HG03064 (cell line): ENCODE results near the gene ZNF618.

Source experiments
- ATAC-seq: cut with Tn5 transposase; IDR thresholded peaks from one replicate; pipeline ENCODE4 v1.9.1; 2021; ENCODE audit warnings: low read depth; ENCODE audit not compliant: unreplicated experiment

Gene ZNF618

DNA sequence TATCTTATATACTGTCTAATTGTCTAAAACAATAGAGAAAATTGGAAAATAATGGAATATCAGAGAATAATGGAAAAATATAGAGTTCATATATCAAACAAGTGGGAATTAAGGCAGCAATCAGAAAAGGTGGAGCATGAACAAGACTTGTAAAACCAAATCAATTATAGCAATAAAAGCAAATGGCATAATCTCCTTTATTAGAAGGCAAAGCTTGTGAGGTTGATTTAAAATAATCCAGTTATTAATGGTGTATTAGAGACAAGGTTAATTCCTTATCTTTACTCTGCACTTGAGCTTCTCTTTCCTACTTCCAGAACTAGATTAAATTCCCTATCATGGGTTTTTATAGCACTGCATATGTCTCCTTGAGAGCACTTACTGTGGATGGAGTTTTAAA, 137.9 kb downstream of the ZNF618 start:
- no peak for ATAC-seq

DNA sequence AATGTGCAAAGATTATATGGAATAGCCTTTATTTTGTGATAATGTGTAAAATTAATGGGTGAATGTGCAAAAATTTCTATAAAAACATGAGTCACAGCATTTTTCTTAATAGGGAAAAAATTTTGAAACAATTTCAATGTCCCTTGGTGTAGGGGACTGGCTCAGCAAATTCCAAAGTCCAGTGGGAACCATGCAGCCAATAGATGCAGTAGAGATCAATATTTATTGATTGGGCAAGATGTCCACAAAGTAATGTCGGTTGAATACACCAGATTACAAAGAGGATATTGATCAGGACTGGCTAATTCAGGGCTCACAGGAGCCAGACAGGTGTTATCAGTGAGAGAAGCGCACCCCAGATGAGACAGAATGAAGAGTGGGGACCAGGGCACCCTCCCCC, 139.5 kb downstream of the ZNF618 start:
- no peak for ATAC-seq

DNA sequence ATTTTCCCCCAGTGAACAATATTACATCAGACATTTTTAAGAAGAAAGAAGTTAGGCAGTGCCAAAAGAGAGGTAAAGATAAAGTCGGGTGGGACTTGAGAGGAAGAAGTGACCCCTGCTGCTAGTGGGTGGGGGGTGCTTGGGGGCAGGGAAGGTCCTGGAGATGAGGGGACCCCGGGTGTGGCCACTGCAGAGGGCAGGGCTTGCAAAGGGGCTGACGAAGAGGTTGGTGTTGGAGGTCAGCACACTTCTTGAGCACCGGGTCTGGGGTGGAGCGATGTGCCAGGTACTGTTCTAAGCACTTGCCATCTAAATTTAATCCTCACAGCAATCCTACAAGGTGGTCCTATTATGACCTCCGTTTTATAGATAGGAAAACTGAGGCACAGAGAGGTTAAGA, 140.0 kb downstream of the ZNF618 start:
- ATAC-seq: no peak

DNA sequence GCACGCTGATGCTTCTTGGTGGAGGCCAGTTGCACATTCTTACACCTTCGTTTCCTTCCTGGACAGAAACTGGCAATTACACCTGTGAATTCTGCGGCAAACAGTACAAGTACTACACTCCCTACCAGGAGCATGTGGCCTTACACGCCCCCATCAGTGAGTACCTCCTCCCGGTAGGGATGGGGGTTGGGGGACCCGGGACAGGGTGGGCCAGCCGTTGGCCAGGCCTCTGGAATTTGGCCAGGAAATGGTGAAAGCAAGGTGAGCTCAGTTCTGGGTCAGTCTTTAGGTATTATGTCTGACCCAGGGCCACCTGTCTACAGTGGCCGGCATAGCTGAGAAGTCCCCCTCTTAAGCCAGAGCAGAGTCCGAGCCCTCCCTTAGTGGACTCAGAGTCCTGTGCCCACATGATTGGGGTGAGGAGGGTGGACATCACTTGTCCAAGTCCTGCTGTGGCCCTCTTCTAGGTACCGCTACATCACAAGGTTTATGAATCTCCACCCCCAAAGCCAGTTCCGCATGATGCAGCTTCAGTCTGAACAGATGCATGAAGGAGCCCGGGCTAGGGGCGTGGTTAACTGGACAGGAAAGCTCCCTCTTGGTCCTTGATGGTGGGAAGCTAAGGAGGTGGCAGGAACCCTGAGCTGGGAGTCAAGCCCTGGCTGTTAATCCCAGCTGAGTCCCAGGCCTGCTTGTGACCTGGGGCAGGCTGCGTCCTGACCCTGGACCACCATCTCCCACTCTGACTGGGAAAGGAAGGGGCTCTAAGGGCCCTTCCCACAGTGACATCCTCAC, 140.7 kb downstream of the ZNF618 start:
- ATAC-seq: no peak

DNA sequence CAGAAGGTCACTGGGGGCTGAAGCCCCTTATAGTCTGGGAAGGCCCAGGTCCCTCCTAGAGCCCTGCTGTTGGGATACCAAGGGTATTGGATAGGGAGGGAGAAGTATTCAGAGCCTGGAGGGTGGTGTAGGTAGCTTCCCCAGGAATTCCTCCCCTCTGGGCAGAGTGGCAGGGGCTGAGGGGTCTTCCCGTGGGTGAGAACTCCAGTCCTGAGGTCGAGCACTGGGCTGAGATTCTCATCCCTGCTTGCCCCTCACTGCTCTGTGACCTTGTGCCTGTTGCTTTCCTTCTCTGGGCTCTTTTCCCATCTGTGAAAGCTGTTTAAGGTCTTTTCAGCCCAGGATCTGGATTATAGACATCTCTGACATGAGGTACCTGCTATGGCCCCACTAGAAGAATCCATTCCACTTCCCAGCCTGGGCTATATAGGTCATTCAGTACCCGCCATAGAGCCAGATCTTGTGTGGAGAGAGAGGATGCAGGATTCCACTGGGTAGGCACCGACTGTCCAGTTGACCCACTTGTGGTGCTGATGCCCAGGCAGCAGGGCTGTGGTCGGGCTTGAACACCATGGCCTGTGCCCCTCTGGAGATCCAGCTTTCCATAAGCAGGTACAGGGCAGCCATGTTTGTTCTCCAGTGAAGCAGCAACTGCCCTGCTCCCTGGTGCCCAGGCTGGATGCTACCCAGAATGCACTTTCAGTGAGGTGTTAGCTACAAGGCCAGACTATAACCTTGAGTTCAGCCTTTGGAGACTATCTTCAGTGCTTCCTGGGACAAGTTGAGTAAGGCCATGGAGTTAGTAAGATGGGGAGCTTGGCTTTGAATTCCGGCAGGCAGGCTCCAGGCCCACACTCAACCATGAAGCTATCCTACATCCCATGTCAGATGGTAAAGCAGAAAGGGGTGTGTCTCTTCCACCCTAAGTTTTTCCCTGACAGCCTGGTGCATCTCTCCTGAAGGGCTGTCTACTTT, 141.9 kb downstream of the ZNF618 start:
- no peak for ATAC-seq

DNA sequence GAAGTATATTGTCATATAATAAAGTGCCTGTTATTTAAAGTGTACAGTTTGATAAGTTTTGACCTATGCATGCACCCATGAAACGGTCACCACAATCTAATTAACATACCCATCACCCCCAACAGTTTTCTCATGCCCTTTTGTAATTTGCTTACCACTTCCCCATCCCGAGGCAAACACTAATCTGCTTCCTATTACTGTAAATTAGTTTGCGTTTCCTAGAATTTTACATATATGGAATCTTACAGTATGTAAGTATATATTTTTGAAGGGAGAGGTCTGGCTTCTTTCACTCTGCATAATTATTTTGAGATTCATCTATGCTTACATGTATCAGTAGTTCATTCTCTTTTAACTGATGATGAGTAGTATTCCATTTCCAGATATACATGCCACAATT, 145.5 kb downstream of the ZNF618 start:
- ATAC-seq: no peak

DNA sequence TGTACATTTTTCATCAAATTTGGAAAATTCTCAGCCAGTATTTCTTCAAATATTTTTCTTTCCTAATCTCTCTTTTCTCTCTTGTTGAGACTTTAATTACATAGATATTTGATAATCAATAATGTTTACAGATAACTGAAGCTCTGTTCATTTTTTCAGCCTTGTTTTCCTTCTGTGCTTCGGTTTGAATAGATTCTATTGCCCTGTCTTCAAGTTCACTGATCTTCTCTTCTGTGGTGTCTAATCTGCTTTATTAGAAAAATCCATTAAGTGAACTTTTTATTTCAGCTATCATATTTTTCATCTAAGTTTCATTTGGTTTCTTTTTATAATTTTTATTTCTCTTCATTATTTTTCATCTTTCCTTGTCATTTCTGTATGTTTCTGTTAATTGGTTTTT, 147.9 kb downstream of the ZNF618 start:
- no peak for ATAC-seq

DNA sequence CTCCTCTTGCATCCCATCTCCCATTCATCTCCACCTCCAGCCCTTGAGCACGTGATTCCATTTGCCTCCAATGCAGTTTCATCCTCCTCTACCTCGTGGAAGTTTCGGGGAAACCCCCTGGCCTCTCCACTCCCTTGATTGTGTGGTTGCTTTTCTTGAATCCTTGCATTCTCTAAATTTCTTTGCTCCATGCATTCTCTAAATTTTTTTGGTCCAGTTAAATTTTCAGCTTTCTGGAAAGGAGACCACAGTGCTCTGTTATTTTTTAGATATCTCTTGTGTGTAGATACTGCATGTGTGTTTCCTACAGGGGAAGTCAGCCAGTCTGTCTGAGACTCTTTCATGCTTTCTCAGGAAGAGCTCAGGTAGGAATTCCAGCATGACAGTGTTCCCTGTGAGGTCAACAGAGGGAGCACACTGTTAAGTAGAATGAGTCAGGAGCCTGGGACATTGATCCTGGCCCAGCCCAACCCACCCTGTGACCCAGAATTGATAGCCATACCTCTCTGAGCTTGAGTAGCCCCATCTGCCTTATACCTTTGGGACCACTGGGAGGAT, 149.2 kb downstream of the ZNF618 start:
- ATAC-seq: no peak

DNA sequence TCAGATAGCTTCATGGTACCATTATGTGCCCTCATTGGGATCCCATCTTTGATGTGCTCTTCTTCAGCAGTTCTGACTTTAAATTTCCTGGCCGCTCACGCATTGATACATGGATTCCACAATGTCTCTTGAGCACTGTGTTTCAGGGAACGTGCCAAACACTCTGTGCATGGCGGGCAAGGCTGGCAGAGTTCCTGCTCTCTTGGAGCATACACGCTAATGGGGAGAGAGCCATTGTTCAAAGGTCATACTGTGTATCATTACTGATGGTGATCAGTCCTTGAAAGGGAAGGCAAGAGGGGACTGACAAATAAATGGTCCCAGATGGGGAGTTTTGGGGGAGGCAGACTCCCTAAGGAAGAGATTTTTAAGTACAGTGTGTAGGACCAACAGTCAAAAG, 149.7 kb downstream of the ZNF618 start:
- no peak for ATAC-seq

DNA sequence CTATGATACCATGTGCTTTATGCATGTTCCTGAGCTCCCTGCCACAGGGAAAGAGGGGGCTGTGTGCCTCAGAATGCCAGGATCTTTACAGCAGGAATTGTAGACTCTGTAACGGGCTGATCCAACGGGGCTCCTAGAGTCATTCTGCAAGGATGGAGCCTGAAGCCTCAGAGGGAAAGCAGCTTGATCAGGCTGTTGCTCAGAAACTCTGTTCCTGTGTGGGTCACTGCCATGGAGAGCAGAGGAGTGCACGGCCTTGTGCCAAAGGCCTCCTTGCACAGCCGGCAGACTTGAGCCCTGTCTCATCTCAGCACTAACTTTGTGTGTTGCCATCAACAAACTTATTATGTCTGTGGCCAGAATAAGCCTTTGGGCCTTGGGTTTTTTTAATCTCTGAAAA, 150.2 kb downstream of the ZNF618 start:
- no peak for ATAC-seq

DNA sequence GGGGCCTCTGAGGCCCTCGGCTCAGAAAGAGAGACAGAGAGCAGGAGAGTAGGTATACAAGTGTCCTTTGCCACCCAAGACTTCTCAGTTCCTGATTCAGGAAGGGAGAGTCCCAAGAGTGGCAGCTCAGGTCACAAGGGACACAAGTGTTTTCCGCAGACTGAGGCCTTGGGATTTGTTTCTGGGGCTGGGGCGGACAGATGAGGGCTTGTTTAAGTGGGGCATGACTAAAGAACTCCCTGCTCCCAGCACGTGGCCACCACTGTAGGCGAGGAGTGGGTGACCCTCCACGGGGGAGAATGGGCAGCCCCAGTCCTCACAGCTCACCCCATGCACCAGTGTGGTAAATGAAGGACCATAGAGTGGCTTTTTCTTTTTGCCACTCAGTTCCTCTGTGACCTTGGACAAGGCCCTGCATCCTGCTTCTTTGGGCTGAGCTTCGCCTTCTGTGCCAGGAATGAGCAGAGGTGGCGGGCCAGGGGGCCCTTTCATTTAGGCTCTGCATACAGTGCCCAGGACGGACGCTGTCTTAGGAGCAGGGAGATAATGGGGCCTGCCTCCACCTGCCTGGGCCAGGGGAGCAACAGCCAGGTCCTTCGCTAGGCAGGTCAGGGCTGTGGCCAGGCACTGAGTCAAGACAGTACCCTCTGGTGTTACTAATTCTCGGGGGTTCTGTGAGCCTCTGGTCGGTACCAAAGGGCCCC, 151.2 kb downstream of the ZNF618 start:
- ATAC-seq: no peak

DNA sequence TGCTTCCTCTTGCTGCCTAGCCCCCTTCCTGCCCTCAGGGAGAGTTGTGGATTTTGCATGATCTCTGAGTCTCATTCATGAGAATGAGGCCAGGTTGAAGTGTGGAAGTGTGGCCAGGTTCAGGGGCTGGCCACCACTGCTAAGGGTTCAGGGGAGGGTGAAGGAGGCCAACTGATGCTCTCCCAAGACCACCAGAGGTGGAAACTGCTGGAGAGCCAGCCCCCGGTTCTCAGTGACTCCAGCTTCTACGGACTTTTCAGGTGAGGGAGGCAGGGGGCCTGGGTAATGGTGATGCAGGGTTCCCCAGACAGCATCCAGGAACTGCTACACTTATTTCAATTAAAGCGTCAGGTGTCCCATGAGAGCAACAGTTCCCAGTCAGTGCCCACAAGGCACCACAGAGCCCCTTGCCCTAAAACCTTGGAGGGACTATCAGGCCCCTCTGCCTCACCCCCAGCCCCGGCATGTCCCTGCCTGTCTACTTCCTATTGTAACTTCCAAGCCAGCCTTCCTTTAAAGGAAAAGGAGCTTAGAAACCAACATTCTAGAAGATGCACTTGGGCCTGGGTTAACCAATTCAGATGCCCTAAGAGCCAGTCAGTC, 151.9 kb downstream of the ZNF618 start:
- ATAC-seq: no peak

DNA sequence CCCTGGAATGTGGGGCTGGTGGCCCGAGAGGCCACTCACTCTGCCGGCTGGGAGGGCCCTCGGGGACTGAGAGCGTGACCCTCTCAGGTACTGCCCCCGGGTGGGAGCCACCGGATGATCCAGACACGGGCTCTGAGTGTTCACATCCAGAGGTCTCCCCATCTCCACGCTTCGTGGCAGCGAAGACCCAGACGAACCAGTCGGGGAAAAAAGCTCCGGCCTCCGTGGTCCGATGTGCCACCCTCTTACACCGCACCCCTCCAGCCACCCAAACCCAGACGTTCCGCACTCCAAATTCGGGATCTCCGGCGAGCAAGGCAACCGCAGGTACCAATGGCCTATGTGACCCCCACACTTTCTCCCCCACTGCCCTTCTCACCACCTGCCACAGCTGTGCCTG, 152.5 kb downstream of the ZNF618 start:
- ATAC-seq: no peak

DNA sequence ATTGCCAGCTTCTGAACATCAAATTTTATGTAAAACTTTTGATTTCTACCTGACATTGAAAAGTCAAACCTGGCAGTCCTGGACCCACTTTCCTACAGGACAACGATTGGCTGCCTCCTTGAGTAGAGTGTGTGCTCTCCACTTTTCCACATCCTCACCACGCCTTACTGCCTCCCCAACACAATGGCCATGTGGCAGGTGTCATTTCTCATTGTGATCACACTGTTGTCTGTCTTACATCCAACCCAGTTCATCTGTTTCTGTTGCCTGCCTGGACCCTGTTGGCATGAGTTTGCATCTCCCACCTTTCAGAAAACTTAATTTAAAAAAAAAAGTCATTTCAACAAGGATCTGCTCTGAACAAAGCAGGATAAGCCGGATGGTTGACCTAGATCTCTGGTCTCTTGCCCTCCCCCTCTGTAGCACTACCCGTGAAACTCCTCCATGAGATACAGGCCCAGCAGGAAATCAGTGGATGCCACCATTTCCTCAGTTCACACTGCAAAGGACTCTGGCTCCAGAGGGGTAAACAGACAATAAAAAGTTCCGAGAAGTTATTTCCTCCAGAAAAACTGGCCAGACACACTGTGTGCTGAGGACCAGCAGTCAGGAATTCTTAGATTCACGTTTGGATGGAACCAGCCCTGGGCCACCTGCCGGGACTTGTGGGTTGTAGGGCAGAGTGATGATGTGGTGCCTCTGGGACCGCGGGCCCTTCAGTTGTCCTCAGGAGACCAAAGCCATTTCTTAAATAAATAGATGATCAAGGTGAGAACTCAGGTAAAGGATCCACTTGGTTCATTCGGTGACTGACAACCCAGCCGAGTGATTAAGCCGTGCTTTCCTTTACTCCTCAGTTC, 153.4 kb downstream of the ZNF618 start:
- ATAC-seq: no peak

DNA sequence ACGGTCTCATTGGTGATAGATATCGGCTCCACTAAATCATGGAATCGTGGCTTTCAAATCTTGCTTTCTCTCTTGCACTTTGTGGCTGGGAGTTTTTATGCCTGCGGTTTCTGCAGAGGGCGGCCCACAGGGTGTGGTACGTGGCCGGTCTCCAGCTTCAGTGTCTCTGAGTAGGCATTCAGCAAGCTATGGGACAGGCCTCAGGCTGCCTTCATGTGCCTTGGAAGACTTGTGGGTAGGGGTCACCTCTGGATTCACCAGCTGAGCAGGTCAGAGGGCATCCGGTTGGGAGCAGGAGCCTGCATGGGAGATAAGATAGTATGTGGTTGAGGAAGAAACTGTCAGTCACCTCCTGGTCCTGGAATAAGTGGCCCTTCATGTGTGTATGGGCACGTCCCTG, 154.3 kb downstream of the ZNF618 start:
- ATAC-seq: no peak

DNA sequence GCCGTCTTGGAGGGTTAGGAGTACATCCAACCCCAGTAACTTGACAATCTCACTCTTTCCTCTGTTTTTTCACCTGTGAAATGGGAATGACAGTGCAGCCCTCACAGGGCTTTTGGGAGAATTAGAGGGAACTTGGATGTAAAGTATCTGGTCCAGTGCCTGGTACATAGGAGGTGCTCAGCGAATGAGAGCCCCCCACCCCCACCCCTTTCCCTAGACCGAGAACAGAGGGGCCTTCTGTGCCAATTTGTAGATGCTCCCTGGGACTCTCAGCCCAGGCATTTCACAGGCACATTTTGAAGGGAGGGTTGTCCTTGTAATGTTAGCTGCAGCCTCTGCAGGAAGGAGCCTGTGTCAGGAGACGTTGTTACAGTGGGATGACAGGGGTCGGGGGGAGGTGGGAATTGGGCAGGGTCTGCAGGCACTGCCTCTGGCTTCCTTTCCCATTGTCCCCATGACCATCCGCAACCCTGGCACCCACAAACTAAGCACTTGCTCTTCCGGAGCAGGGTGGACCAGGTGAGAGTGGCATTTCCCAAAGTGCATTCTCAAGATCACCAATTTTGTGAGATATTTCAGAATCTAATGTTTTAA, 155.0 kb downstream of the ZNF618 start:
- no peak for ATAC-seq

DNA sequence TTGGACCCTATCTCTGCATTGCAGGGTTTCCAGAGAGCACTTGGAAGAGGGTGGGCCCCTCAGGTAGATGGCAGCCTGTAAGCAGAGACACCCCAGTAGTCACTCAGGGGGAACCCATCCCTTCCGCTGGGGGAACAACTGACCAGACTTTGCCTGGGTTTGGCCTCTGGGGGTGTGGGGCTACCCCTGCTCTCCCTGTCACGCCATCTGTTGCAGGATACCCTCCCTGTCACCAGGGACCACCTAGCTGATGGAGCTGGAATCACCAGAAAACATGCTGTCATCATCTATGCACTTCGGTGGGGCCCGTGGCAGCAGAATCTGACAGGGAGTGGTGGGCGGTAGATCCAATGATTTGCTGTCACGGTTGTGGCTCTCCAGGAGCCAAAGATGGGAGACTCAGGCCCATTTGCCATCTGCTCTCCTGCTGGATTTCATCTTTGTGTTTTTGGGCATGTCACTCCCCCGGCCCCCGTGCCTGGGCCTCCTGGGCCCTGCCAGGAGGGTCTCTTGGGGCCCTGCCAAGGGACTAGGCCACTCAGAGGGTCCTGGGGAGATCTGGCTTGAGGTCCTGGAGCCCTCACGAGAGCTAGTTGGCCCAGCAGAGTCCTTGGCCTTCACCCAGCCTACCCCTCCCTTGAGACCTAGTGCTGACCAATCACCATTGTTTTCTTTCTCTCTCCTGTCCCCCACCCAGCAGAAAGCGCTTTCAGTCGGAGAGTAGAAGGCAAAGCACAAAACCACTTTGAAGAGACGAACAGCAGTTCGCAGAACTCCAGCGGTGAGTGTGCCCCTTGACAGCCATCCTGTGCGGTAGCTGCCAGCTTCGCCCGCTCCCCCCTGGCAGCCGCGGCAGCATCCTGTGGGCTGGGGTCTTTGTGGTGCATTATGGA, 156.1 kb downstream of the ZNF618 start:
- no peak for ATAC-seq
